Measurements from ENCODE around the gene ACTR3. TPM values are rescaled to one million over a fixed set of nuclear protein-coding genes. Genes with fewer than 3 reads are reported as not detected.

Gene ACTR3
- total RNA-seq, 1 experiment from 2014 or later, result 180 TPM

DNA sequence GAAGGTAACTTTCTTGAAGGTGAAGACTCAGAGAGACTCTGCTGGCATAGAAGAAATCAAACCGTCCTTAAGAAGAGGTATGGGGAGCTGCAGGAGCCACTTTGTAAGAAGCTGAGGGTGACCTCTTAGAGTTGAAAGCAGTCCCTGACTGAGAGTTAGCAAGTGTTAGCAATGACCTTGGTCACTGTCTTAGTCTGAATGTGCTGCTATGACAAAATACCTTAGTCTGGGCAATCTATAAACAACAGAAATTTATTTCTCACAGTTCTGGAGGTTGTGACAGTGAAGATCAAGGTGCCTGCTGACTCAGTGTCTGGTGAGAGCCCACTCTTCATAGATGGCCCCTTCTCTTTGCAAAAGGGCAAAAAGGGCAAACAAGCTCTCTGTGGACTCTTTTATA, 35.7 kb upstream of the ACTR3 start:
- Histone ChIP-seq H2BK12ac (ENCODE audit: insufficient read length, low read depth, low read length) (no peak overlapping the region), H3T11ph (ENCODE audit: low read length) (no peak overlapping the region), H3K4me1 (ENCODE audit: insufficient read depth, low read length) (no peaks in the 10 kb centered on the region), H3K23me2 (ENCODE audit: insufficient read length, low read depth, low read length, poor library complexity, severe bottlenecking) (no peaks in the 10 kb centered on the region), H4K8ac (replicated peaks; ENCODE audit: insufficient read length, low read depth, low read length) (no peak overlapping the region), H4K20me1 (ENCODE audit: control insufficient read depth, insufficient read depth, insufficient read length) (no peaks in the 10 kb centered on the region), H2BK20ac (ENCODE audit: low read depth, low read length, poor library complexity, severe bottlenecking) (no peak overlapping the region), H3K4me2 (ENCODE audit: insufficient read depth, insufficient read length, low read length) (no peak overlapping the region), H2BK120ac (ENCODE audit: low read depth, low read length, poor library complexity, severe bottlenecking) (no peak overlapping the region), H3K9ac (ENCODE audit: extremely low read depth, insufficient read length, low read length) (no peak overlapping the region), H3K27ac (ENCODE audit: insufficient read length, low read depth, low read length) (no peak overlapping the region), H4K5ac (ENCODE audit: insufficient read length, low read depth, low read length) (no peak overlapping the region), H2BK15ac (ENCODE audit: low read depth, low read length) (no peak overlapping the region), H2AK5ac (ENCODE audit: insufficient read length, low read length) (no peak overlapping the region), H2AFZ (ENCODE audit: low read length) (no peak overlapping the region), H3K56ac (ENCODE audit: insufficient read length, low read depth, low read length) (no peak overlapping the region), H3K18ac (ENCODE audit: insufficient read length, low read depth, low read length) (no peak overlapping the region), H4K91ac (ENCODE audit: insufficient read length, low read depth, low read length) (no peak overlapping the region), H3K79me1 (ENCODE audit: insufficient read depth, low read depth, low read length, poor library complexity, severe bottlenecking) (no peaks in the 10 kb centered on the region), H2BK5ac (ENCODE audit: insufficient read length, low read length) (no peak overlapping the region), H3K14ac (ENCODE audit: insufficient read depth, low read length) (no peak overlapping the region), H3K4ac (ENCODE audit: low read depth, low read length) (no peak overlapping the region), H3K27me3 (ENCODE audit: insufficient read depth, low read length) (no peaks in the 10 kb centered on the region), H3K79me2 (ENCODE audit: insufficient read depth, low read length) (no peaks in the 10 kb centered on the region), H3K23ac (ENCODE audit: insufficient read length, low read depth, low read length) (no peak overlapping the region), H3K9me3 (ENCODE audit: control insufficient read depth, low read depth, low read length) (no peaks in the 10 kb centered on the region)
- H3K4me3 Mint-ChIP-seq, result no peak overlapping the region
- no CpG with 5 or more reads among the region's 1 CpG for WGBS (ENCODE audit: extremely low coverage, insufficient read length, low lambda C conversion rate)
- H3K27ac Mint-ChIP-seq, result no peak overlapping the region
- no peak for DNase-seq
- no peaks in the 10 kb centered on the region for H3K4me1 Mint-ChIP-seq
- no peaks in the 10 kb centered on the region for H3K27me3 Mint-ChIP-seq (ENCODE audit: low read depth)
- no peaks in the 10 kb centered on the region for H3K9me3 Mint-ChIP-seq
- no peaks in the 10 kb centered on the region for H3K36me3 Mint-ChIP-seq (ENCODE audit: insufficient read depth in 1 of 3, low read depth in 3 of 3)
- TF ChIP-seq, protein P1, sequence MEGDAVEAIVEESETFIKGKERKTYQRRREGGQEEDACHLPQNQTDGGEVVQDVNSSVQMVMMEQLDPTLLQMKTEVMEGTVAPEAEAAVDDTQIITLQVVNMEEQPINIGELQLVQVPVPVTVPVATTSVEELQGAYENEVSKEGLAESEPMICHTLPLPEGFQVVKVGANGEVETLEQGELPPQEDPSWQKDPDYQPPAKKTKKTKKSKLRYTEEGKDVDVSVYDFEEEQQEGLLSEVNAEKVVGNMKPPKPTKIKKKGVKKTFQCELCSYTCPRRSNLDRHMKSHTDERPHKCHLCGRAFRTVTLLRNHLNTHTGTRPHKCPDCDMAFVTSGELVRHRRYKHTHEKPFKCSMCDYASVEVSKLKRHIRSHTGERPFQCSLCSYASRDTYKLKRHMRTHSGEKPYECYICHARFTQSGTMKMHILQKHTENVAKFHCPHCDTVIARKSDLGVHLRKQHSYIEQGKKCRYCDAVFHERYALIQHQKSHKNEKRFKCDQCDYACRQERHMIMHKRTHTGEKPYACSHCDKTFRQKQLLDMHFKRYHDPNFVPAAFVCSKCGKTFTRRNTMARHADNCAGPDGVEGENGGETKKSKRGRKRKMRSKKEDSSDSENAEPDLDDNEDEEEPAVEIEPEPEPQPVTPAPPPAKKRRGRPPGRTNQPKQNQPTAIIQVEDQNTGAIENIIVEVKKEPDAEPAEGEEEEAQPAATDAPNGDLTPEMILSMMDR (conservative IDR thresholded peaks at IDR 0.05), result no peak
